ENCODE measurements around the gene CYP2U1.

DNA sequence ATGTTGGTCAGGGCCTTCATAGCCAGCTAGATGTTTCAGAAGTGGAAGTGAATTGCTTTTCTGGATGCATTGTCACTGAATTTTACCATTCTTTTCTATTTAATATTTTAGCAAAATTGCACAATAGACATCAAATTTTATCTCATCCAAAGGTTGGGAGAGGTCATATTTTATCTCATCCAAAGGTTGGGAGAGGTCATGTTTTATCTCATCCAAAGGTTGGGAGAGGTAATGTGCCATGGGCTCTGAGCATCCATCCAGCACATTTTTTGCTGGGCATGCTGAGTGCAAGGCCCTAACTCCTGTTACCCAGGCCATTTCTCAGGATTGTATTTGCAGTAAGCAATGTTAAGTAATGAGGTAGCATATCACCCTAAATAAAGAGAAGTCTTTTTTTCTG, 14.7 kb upstream of the CYP2U1 start:
- TF ChIP-seq, protein P1, sequence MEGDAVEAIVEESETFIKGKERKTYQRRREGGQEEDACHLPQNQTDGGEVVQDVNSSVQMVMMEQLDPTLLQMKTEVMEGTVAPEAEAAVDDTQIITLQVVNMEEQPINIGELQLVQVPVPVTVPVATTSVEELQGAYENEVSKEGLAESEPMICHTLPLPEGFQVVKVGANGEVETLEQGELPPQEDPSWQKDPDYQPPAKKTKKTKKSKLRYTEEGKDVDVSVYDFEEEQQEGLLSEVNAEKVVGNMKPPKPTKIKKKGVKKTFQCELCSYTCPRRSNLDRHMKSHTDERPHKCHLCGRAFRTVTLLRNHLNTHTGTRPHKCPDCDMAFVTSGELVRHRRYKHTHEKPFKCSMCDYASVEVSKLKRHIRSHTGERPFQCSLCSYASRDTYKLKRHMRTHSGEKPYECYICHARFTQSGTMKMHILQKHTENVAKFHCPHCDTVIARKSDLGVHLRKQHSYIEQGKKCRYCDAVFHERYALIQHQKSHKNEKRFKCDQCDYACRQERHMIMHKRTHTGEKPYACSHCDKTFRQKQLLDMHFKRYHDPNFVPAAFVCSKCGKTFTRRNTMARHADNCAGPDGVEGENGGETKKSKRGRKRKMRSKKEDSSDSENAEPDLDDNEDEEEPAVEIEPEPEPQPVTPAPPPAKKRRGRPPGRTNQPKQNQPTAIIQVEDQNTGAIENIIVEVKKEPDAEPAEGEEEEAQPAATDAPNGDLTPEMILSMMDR (conservative IDR thresholded peaks at IDR 0.05; ENCODE audit: low read depth, low read length) = no peak
- TF ChIP-seq MXI1 (IDR thresholded peaks at IDR 0.05; ENCODE audit: borderline replicate concordance, low read depth, low read length) = no peak
- no peak for TF ChIP-seq CEBPB (IDR thresholded peaks at IDR 0.05; ENCODE audit: low read depth, low read length)
